Activated CD4-positive, alpha-beta T cell treated with anti-CD3 and anti-CD28 coated beads, Interleukin-2, amount 50 U/mL, for 4 hours (primary cell): ENCODE data around the gene RUVBL2.

Experiments
- DNase-seq, 2 experiments: peaks; one replicate each; pipeline ENCODE4 v3.0.0-alpha.2; 2020

RUVBL2 gene

GRCh38 chr19:48964205-48965039 lies 29.3 kb upstream of the RUVBL2 start:
- DNase-seq: no peak

- peak; percentile 72 to 75 for DNase-seq
Measured at GRCh38 chr19:48965040-48965805, 28.5 kb upstream of the RUVBL2 start, which contains the start of gene FTL. Gene FTL (plus strand): TSS chr19:48965309. CDS start chr19:48965508, 199 bp downstream.

GRCh38 chr19:48965806-48966540 lies 27.7 kb upstream of the RUVBL2 start:
- peak; percentile 91 for DNase-seq

- DNase-seq: no peak
Measured at GRCh38 chr19:48966541-48967345, 26.9 kb upstream of the RUVBL2 start.

GRCh38 chr19:48967346-48968178 lies 26.1 kb upstream of the RUVBL2 start:
- DNase-seq: no peak

- DNase-seq: no peak
Measured at GRCh38 chr19:48968179-48968661, 25.5 kb upstream of the RUVBL2 start.

- no peak for DNase-seq
Measured at GRCh38 chr19:48968813-48969218, 24.9 kb upstream of the RUVBL2 start.

- DNase-seq: no peak
Measured at GRCh38 chr19:48969276-48970138, 24.2 kb upstream of the RUVBL2 start.

- DNase-seq: no peak
Measured at GRCh38 chr19:48970139-48970766, 23.4 kb upstream of the RUVBL2 start.

- peak; percentile 80 to 82 for DNase-seq
Measured at GRCh38 chr19:48970923-48971395, 22.7 kb upstream of the RUVBL2 start.

GRCh38 chr19:48975947-48976847 lies 17.5 kb upstream of the RUVBL2 start:
- no peak for DNase-seq

GRCh38 chr19:48977061-48977460 lies 16.6 kb upstream of the RUVBL2 start:
- DNase-seq: no peak

- DNase-seq: no peak
Measured at GRCh38 chr19:48982280-48982679, 11.4 kb upstream of the RUVBL2 start.

- no peak for DNase-seq
Measured at GRCh38 chr19:48985711-48986110, 8.0 kb upstream of the RUVBL2 start.

- DNase-seq: no peak
Measured at GRCh38 chr19:48986211-48986610, 7.5 kb upstream of the RUVBL2 start.

GRCh38 chr19:48987323-48987722 lies 6.4 kb upstream of the RUVBL2 start:
- no peak for DNase-seq

- DNase-seq: no peak
Measured at GRCh38 chr19:48988286-48988685, 5.4 kb upstream of the RUVBL2 start.

- DNase-seq: no peak
Measured at GRCh38 chr19:48988860-48989259, 4.8 kb upstream of the RUVBL2 start.
